ENCODE data around the gene SLC17A1.

SLC17A1 gene

GRCh38 chr6:25735261-25735660 lies 96.6 kb downstream of the SLC17A1 start:
- no peak for DNase-seq
- in situ Hi-C loops (cut with HindIII; ENCODE audit: low pct_ligation_motif_present, low pct_unique_long_range_greater_than_20kb, low sequenced_read_pairs): no loop called here
